Psoas muscle (tissue), 8 donors: Measurements from ENCODE around the gene CENPT. TPM values are rescaled to one million over a fixed set of nuclear protein-coding genes. Genes with fewer than 3 reads are reported as not detected.

Source experiments
- ATAC-seq, 4 donors: fragments of 200-7000 bp; cut with Tn5 transposase; one replicate each; pipeline ENCODE4 v1.9.1; 2020; ENCODE audit warnings: moderate library complexity in 3 of 4, mild to moderate bottlenecking in 2 of 4
- DNase-seq, 2 donors: peaks; one replicate each; pipeline ENCODE4 v3.0.0-alpha.2; 2020
- H3K27ac ChIP-seq: fragments of 200-600 bp; one replicate; pipeline ENCODE4 v1.8.0; 2022
- H3K27me3 ChIP-seq, 3 donors: fragments of 200-600 bp in 1 of 3; one replicate each; pipeline versions ENCODE4 v1.6.1 to v1.8.0; 2013 to 2022; ENCODE audit warnings: low read length in 2 of 3, mild to moderate bottlenecking in 2 of 3, moderate library complexity in 1 of 3; ENCODE audit not compliant: insufficient read depth in 3 of 3
- H3K36me3 ChIP-seq, 2 donors: fragments of 200-600 bp in 1 of 2; one replicate each; pipeline versions ENCODE4 v1.6.1 to v1.8.0; 2013 to 2022; ENCODE audit warnings: low read depth in 1 of 2, mild to moderate bottlenecking in 1 of 2, moderate library complexity in 1 of 2; ENCODE audit not compliant: insufficient read depth in 1 of 2
- H3K4me1 ChIP-seq: fragments of 200-600 bp; one replicate; pipeline ENCODE4 v1.8.0; 2022
- H3K4me3 ChIP-seq: fragments of 200-600 bp; one replicate; pipeline ENCODE4 v1.8.0; 2022; ENCODE audit warnings: mild to moderate bottlenecking
- H3K9me3 ChIP-seq: fragments of 200-600 bp; one replicate; pipeline ENCODE4 v1.8.0; 2022
- WGBS, 3 donors: extraction: QIAGEN DNeasy Blood & Tissue Kit; methylation state at CpG; one replicate each; pipeline versions ENCODE4 v1.1.6 to v1.1.7; 2013; 5-methylcytosine and 5-hydroxymethylcytosine counted together
- intact Hi-C, 2 donors: fragments of 100-400 bp; cut with DNase I; formaldehyde crosslinking; loops; one replicate each; pipeline versions ENCODE4 v1.11.0 to v1.14.2; 2022
- polyA plus RNA-seq, 3 donors: library from polyadenylated mRNA; stranded (reverse); fragments of 200-250 nt; gene quantifications; one replicate each; pipeline ENCODE4 v1.2.3, GENCODE V29; 2013
- total RNA-seq, 4 donors: library from RNA; stranded (reverse); fragmentation: NEBNext Ultra II Directional in 2 of 4; extraction: Animal tissue kit (Norgen Biotek cat#: 25700) in 2 of 4; gene quantifications; one replicate each; pipeline versions ENCODE4 v1.2.1 to v1.2.4, GENCODE V29; 2021 to 2023
- TF ChIP-seq, protein P1 (sequence below): fragments of 200-600 bp; IDR thresholded peaks from one replicate; pipeline ENCODE4 v1.8.0; 2022; ENCODE audit warnings: antibody characterized with exemption
- donor health status: healthy with polysubstance abuse.
- donor health status: DM: no; HTN: no; CAD: no; lungs with moderate emphysema.
- donor health status: Bipolar disorder and iron deficiency.
- donor health status: healthy.
- donor health status: DM: yes; HTN: yes; CAD: no.
- donor health status: DM: no; HTN: no; CAD: no.
- donor health status: DM: no; HTN: no; CAD: no.
- donor health status: DM: yes; HTN: yes; CAD: no.

The CENPT gene
- total and polyA plus RNA-seq, 7 donors, result 13.8 to 26.4 (median 19.9) TPM

DNA sequence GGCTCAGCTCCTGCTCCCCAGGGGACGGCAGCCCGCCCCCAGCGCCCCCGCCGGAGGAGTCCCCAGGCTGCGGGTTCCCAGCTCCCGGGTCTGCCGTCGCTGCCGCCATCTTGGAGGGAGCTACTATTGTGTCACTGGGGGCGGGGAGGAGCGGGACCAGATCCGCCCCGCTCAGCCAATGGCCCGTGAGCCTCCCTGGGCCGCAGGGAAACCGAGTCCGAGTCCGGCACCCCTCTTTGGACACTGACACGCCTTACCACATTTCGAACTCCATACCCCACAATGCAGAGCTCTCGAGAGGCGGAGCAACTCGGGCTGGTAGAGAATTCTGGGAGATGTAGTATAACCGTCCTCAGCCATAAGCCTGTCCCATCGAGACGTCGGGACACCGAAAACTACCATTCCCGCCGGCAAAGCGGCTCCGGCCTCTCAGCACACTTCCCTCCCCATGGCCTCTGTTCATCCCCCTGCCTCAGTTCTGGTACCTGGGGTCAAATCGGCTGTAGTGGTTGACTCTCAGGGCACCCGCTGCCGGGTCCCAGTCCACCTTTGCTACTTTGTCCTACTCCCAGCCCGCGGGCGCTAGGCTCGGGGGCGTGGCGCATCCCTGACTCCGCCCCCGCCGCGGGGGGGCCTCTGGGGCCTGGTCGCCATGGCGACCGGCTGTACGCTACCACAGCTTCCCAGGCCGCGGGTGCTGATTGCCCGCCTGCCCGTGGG, 40.9 kb downstream of the CENPT start, which contains the start of the genes RANBP10 and TSNAXIP1:
Gene RANBP10, minus strand, starts transcription at position 133 of the 720 bp plus-strand sequence. Its CDS starts 24 bp downstream, at position 109.
Gene TSNAXIP1, plus strand, starts transcription at position 462 of the 720 bp plus-strand sequence. CDS start 261 bp downstream, outside the sequence.
- H3K27ac ChIP-seq, result peak within 1 kb of the TSS; percentile 91
- intact Hi-C loops, result loop anchor here (5.0 kb wide), 1 partner anchor 134 kb away; no protein-coding TSS in a partner anchor
- 0% methylated on average over 51 to 54 of the region's 54 CpGs for WGBS, 3 donors
- peaks cover 22% of the 10 kb centered on the region for H3K4me1 ChIP-seq
- TF ChIP-seq, protein P1, sequence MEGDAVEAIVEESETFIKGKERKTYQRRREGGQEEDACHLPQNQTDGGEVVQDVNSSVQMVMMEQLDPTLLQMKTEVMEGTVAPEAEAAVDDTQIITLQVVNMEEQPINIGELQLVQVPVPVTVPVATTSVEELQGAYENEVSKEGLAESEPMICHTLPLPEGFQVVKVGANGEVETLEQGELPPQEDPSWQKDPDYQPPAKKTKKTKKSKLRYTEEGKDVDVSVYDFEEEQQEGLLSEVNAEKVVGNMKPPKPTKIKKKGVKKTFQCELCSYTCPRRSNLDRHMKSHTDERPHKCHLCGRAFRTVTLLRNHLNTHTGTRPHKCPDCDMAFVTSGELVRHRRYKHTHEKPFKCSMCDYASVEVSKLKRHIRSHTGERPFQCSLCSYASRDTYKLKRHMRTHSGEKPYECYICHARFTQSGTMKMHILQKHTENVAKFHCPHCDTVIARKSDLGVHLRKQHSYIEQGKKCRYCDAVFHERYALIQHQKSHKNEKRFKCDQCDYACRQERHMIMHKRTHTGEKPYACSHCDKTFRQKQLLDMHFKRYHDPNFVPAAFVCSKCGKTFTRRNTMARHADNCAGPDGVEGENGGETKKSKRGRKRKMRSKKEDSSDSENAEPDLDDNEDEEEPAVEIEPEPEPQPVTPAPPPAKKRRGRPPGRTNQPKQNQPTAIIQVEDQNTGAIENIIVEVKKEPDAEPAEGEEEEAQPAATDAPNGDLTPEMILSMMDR, result no peak
- ATAC-seq, result peak; percentile 93 to 98 (median 96)
- H3K4me3 ChIP-seq, result peak within 1 kb of the TSS; percentile 88
- H3K36me3 ChIP-seq, result peaks cover 3 to 30% of the 10 kb centered on the region in 2 donors
- no peaks in the 10 kb centered on the region for H3K27me3 ChIP-seq
- peak; percentile 97 to 99 for DNase-seq
- H3K9me3 ChIP-seq, result no peaks in the 10 kb centered on the region

DNA sequence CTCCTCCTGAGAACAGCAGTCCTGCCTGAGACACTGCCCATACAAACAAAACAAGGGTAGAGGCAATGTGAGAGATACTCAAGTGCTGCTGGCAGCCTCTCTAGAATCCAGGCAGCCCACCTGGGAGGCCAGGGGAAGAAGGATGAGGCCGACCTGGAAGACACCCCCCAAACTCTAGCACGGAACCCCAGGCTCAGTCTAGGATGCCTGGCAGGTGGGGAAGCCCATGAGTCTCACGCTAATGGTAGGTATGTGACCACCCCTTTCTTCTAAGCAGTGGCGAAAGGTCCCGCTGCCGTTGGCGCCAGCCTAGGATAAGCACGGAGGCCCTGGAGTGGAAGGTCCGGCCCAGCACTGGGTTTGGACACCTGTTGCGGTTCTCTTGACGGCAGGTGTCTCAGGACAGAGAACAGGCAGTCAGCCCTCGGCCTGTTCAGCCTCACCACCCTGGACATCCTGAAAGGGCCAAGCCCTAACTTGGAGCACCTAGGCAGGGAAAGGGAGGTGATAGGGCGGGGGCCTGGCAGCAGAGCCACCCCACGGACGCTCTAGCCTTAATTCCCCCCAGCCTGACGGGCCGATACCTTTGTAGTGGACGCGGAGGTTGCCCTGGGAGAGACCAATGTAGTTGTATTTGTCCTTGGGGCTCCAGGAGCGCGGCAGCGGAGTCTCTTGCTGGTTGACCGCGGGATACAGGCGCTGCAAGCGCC, 41.6 kb downstream of the CENPT start:
- ATAC-seq (peak; percentile 7 to 35 (median 16)), DNase-seq (peak; percentile 16 to 66)
- 1 to 2% (median 1%) methylated on average over 26 of the region's 26 CpGs for WGBS, 3 donors
- Histone ChIP-seq H3K27ac (peak overlapping the region; percentile 91), H3K36me3 (peaks cover 3 to 36% of the 10 kb centered on the region in 2 donors), H3K4me3 (peak overlapping the region; percentile 88), H3K9me3 (no peaks in the 10 kb centered on the region), H3K4me1 (peaks cover 29% of the 10 kb centered on the region), H3K27me3 (no peaks in the 10 kb centered on the region)
- intact Hi-C loops, result loop anchor here (5.0 kb wide), 1 partner anchor 134 kb away; no protein-coding TSS in a partner anchor
- TF ChIP-seq, protein P1, result no peak

DNA sequence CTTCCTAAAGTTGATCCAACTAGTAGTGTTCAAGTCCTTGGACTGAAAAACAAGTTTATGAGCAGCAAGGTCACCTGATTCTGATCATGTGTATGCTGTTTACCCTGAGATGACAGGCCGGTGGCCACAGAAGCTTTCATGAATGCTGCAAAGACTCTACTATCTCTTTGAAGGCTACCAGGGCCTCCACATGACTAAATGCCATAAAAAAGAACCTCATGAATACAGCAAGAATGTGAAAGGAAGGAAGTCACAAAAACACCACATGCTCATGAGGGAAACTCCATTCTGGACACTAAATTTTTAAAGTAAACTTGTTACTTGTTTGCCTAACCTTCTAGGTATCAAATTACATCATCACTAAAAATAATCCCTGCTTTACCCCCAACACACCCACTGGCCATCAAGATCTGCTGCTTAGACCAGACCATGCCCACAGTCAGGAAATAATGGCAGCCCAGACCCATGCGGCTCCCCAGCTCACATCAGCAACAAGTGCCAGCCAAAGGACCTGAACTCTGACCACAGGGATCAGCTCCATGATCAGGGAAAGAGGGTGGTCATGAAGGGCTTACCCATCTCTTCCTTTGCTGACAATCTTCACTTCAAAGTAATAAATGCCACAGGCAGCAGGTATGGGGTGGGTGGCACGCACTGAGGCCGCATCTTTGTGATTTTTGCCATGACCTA, 42.5 kb downstream of the CENPT start:
- H3K4me3 ChIP-seq, result peak overlapping the region; percentile 88
- H3K27me3 ChIP-seq, result no peaks in the 10 kb centered on the region
- DNase-seq (no peak), ATAC-seq (no peak)
- H3K4me1 ChIP-seq, result peaks cover 34% of the 10 kb centered on the region
- H3K9me3 ChIP-seq, result no peaks in the 10 kb centered on the region
- peaks cover 3 to 36% of the 10 kb centered on the region in 2 donors for H3K36me3 ChIP-seq
- intact Hi-C loops, result loop anchor here (5.0 kb wide), 2 partner anchors 83 to 133 kb away; no protein-coding TSS in a partner anchor
- H3K27ac ChIP-seq, result peak overlapping the region; percentile 91
- TF ChIP-seq, protein P1, result no peak
- 70 to 79% (median 72%) methylated on average over 4 of the region's 4 CpGs for WGBS, 3 donors

DNA sequence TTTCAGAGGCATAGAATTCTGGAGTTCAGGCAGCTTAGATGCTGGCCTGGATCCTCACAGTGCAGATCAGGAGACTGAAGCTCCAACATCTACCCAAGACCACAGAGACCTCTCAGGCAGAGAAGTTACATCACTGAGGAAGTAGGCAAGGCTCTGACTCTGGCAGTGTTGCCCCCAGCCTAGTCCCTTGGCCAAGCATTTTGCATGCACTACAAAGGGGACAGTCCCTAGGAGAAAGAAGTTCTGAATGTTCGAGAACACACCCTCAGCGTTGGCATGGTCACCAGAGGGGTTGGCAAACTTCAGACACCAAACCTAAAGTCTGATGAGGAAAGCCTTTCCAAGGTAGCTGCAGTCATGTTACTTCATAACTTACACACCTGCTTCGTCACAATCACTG, 43.6 kb downstream of the CENPT start:
- H3K36me3 ChIP-seq, result peaks cover 3 to 37% of the 10 kb centered on the region in 2 donors
- TF ChIP-seq, protein P1, result no peak

More for the DNA sequence above, 43.6 kb downstream of the CENPT start:
- 77 to 91% (median 78%) methylated on average over 3 of the region's 3 CpGs for WGBS, 3 donors
- no peaks in the 10 kb centered on the region for H3K27me3 ChIP-seq
- H3K4me1 ChIP-seq, result peaks cover 40% of the 10 kb centered on the region
- intact Hi-C loops, result loop anchor here in 1 of 2 donors (5.0 kb wide), 1 partner anchor 82 kb away; no protein-coding TSS in a partner anchor
- no peak for ATAC-seq
- no peak for DNase-seq
- no peaks in the 10 kb centered on the region for H3K9me3 ChIP-seq
- no peak overlapping the region for H3K27ac ChIP-seq
- no peak overlapping the region for H3K4me3 ChIP-seq
